ENCODE measurements around the gene ENTR1.
"Not testable (repeated sequence)": the region's sequence is repeated elsewhere in the genome, so short reads cannot be mapped to it uniquely, and the experiment has no call there.

Gene ENTR1

GRCh38 chr9:136416914-136417313, 6.5 kb upstream of the ENTR1 start:
- H3K4me1 ChIP-seq (ENCODE audit: control insufficient read depth, insufficient read depth, low read length, poor library complexity, severe bottlenecking) = peaks cover 10% of the 10 kb centered on the region
- 95 to 96% methylated on average over 15 to 19 of the region's 19 CpGs for WGBS, 2 experiments (ENCODE audit: insufficient coverage in 2 of 2)
- no peak overlapping the region for H3K27ac ChIP-seq (ENCODE audit: low read depth, low read length, severe bottlenecking)
- H3K36me3 ChIP-seq (ENCODE audit: control insufficient read depth, insufficient read depth, low read length) = peaks cover 95% of the 10 kb centered on the region
- H3K4me3 ChIP-seq (ENCODE audit: extremely low read depth, insufficient read depth, low read length, poor library complexity, severe bottlenecking) = no peak overlapping the region
- H3K9me3 ChIP-seq (ENCODE audit: control insufficient read depth, low read length) = no peaks in the 10 kb centered on the region

GRCh38 chr9:136416427-136416826, 6.0 kb upstream of the ENTR1 start:
- no peak overlapping the region for H3K27ac ChIP-seq (ENCODE audit: low read depth, low read length, severe bottlenecking)
- peaks cover 94% of the 10 kb centered on the region for H3K36me3 ChIP-seq (ENCODE audit: control insufficient read depth, insufficient read depth, low read length)
- H3K4me1 ChIP-seq (ENCODE audit: control insufficient read depth, insufficient read depth, low read length, poor library complexity, severe bottlenecking) = peaks cover 14% of the 10 kb centered on the region
- H3K4me3 ChIP-seq (ENCODE audit: extremely low read depth, insufficient read depth, low read length, poor library complexity, severe bottlenecking) = no peak overlapping the region
- WGBS, 2 experiments (ENCODE audit: insufficient coverage in 2 of 2) = 93 to 98% methylated on average over 7 of the region's 8 CpGs
- no peaks in the 10 kb centered on the region for H3K9me3 ChIP-seq (ENCODE audit: control insufficient read depth, low read length)

- Histone ChIP-seq H3K4me3 (ENCODE audit: extremely low read depth, insufficient read depth, low read length, poor library complexity, severe bottlenecking) (no peak overlapping the region), H3K27ac (ENCODE audit: low read depth, low read length, severe bottlenecking) (no peak overlapping the region), H3K36me3 (ENCODE audit: control insufficient read depth, insufficient read depth, low read length) (peaks cover 68% of the 10 kb centered on the region), H3K9me3 (ENCODE audit: control insufficient read depth, low read length) (no peaks in the 10 kb centered on the region), H3K4me1 (ENCODE audit: control insufficient read depth, insufficient read depth, low read length, poor library complexity, severe bottlenecking) (peaks cover 13% of the 10 kb centered on the region)
- WGBS, 2 experiments (ENCODE audit: insufficient coverage in 2 of 2) = 95 to 96% methylated on average over 8 to 9 of the region's 9 CpGs
Measured at GRCh38 chr9:136412962-136413361, 2.5 kb upstream of the ENTR1 start.

GRCh38 chr9:136411378-136411777, 964 bp upstream of the ENTR1 start:
- Histone ChIP-seq H3K4me1 (ENCODE audit: control insufficient read depth, insufficient read depth, low read length, poor library complexity, severe bottlenecking) (peaks cover 13% of the 10 kb centered on the region), H3K9me3 (ENCODE audit: control insufficient read depth, low read length) (no peaks in the 10 kb centered on the region), H3K36me3 (ENCODE audit: control insufficient read depth, insufficient read depth, low read length) (peaks cover 64% of the 10 kb centered on the region), H3K4me3 (ENCODE audit: extremely low read depth, insufficient read depth, low read length, poor library complexity, severe bottlenecking) (peak overlapping the region; percentile 94), H3K27ac (ENCODE audit: low read depth, low read length, severe bottlenecking) (peak overlapping the region; percentile 89)
- WGBS, 2 experiments (ENCODE audit: insufficient coverage in 2 of 2) = 76 to 88% methylated on average over 4 of the region's 4 CpGs

- Histone ChIP-seq H3K4me3 (ENCODE audit: extremely low read depth, insufficient read depth, low read length, poor library complexity, severe bottlenecking) (peak overlapping the region; percentile 94), H3K27ac (ENCODE audit: low read depth, low read length, severe bottlenecking) (peak overlapping the region; percentile 20), H3K36me3 (ENCODE audit: control insufficient read depth, insufficient read depth, low read length) (peaks cover 63% of the 10 kb centered on the region), H3K9me3 (ENCODE audit: control insufficient read depth, low read length) (no peaks in the 10 kb centered on the region), H3K4me1 (ENCODE audit: control insufficient read depth, insufficient read depth, low read length, poor library complexity, severe bottlenecking) (peaks cover 13% of the 10 kb centered on the region)
- 8 to 12% methylated on average over 57 to 60 of the region's 71 CpGs for WGBS, 2 experiments (ENCODE audit: insufficient coverage in 2 of 2)
Measured at GRCh38 chr9:136409557-136410455, 608 bp downstream of the ENTR1 start.

GRCh38 chr9:136407911-136408310, 2.5 kb downstream of the ENTR1 start:
- Histone ChIP-seq H3K4me3 (ENCODE audit: extremely low read depth, insufficient read depth, low read length, poor library complexity, severe bottlenecking) (no peak overlapping the region), H3K36me3 (ENCODE audit: control insufficient read depth, insufficient read depth, low read length) (peaks cover 60% of the 10 kb centered on the region), H3K9me3 (ENCODE audit: control insufficient read depth, low read length) (no peaks in the 10 kb centered on the region), H3K4me1 (ENCODE audit: control insufficient read depth, insufficient read depth, low read length, poor library complexity, severe bottlenecking) (peaks cover 13% of the 10 kb centered on the region), H3K27ac (ENCODE audit: low read depth, low read length, severe bottlenecking) (no peak overlapping the region)
- WGBS, 2 experiments (ENCODE audit: insufficient coverage in 2 of 2) = 83 to 88% methylated on average over 5 to 7 of the region's 7 CpGs

- WGBS, 2 experiments (ENCODE audit: insufficient coverage in 2 of 2) = 93 to 98% methylated on average over 21 to 24 of the region's 28 CpGs
- peaks cover 59% of the 10 kb centered on the region for H3K36me3 ChIP-seq (ENCODE audit: control insufficient read depth, insufficient read depth, low read length)
Measured at GRCh38 chr9:136407061-136407460, 3.4 kb downstream of the ENTR1 start.

GRCh38 chr9:136405904-136406303, 4.5 kb downstream of the ENTR1 start:
- not testable (repeated sequence) for H3K4me3 ChIP-seq (ENCODE audit: extremely low read depth, insufficient read depth, low read length, poor library complexity, severe bottlenecking); H3K27ac ChIP-seq (ENCODE audit: low read depth, low read length, severe bottlenecking); H3K4me1 ChIP-seq (ENCODE audit: control insufficient read depth, insufficient read depth, low read length, poor library complexity, severe bottlenecking); H3K9me3 ChIP-seq (ENCODE audit: control insufficient read depth, low read length)
- H3K36me3 ChIP-seq (ENCODE audit: control insufficient read depth, insufficient read depth, low read length) = peaks cover 59% of the 10 kb centered on the region
- WGBS, 2 experiments (ENCODE audit: insufficient coverage in 2 of 2) = 87 to 95% methylated on average over 8 to 10 of the region's 10 CpGs

More at GRCh38 chr9:136407061-136407460, 3.4 kb downstream of the ENTR1 start:
- H3K27ac ChIP-seq (ENCODE audit: low read depth, low read length, severe bottlenecking); H3K9me3 ChIP-seq (ENCODE audit: control insufficient read depth, low read length); H3K4me3 ChIP-seq (ENCODE audit: extremely low read depth, insufficient read depth, low read length, poor library complexity, severe bottlenecking): not testable (repeated sequence)
- peaks cover 13% of the 10 kb centered on the region for H3K4me1 ChIP-seq (ENCODE audit: control insufficient read depth, insufficient read depth, low read length, poor library complexity, severe bottlenecking)

GRCh38 chr9:136405481-136405880, 4.9 kb downstream of the ENTR1 start:
- Histone ChIP-seq H3K36me3 (ENCODE audit: control insufficient read depth, insufficient read depth, low read length) (peaks cover 59% of the 10 kb centered on the region), H3K4me3 (ENCODE audit: extremely low read depth, insufficient read depth, low read length, poor library complexity, severe bottlenecking) (no peak overlapping the region), H3K27ac (ENCODE audit: low read depth, low read length, severe bottlenecking) (no peak overlapping the region), H3K4me1 (ENCODE audit: control insufficient read depth, insufficient read depth, low read length, poor library complexity, severe bottlenecking) (peaks cover 4% of the 10 kb centered on the region), H3K9me3 (ENCODE audit: control insufficient read depth, low read length) (no peaks in the 10 kb centered on the region)
- WGBS, 2 experiments (ENCODE audit: insufficient coverage in 2 of 2) = 94 to 95% methylated on average over 5 of the region's 7 CpGs

GRCh38 chr9:136404801-136405136, 5.6 kb downstream of the ENTR1 start:
- 95% methylated on average over 13 of the region's 14 CpGs for WGBS, 2 experiments (ENCODE audit: insufficient coverage in 2 of 2)
- H3K36me3 ChIP-seq (ENCODE audit: control insufficient read depth, insufficient read depth, low read length) = peaks cover 59% of the 10 kb centered on the region

More at GRCh38 chr9:136404801-136405136, 5.6 kb downstream of the ENTR1 start:
- peaks cover 4% of the 10 kb centered on the region for H3K4me1 ChIP-seq (ENCODE audit: control insufficient read depth, insufficient read depth, low read length, poor library complexity, severe bottlenecking)
- no peaks in the 10 kb centered on the region for H3K9me3 ChIP-seq (ENCODE audit: control insufficient read depth, low read length)
- H3K27ac ChIP-seq (ENCODE audit: low read depth, low read length, severe bottlenecking) = no peak overlapping the region
- H3K4me3 ChIP-seq (ENCODE audit: extremely low read depth, insufficient read depth, low read length, poor library complexity, severe bottlenecking) = no peak overlapping the region

Measured in mesodermal cell (in vitro differentiated cells).